IPS-18c (cell line): ENCODE data around the gene CDC14B.
"Not testable (repeated sequence)": the region's sequence is repeated elsewhere in the genome, so short reads cannot be mapped to it uniquely, and the experiment has no call there.

ENCODE experiments used
- H3K4me3 ChIP-seq: 2 replicates; pipeline ENCODE4 v1.7.0; 2013; ENCODE audit warnings: low read depth, mild to moderate bottlenecking, low read length, moderate library complexity; ENCODE audit not compliant: insufficient read depth
- H3K9me3 ChIP-seq: one replicate; pipeline ENCODE4 v1.6.1; 2013; ENCODE audit warnings: mild to moderate bottlenecking, low read length, moderate library complexity; ENCODE audit not compliant: control insufficient read depth, insufficient read depth

The CDC14B gene

GRCh38 chr9:96619491-96620180 is at the start of gene CDC14B:
Gene CDC14B, minus strand, starts transcription at chr9:96619843. Its CDS starts 465 bp downstream, at chr9:96619378.
- peak within 1 kb of the TSS; percentile 62 for H3K4me3 ChIP-seq

GRCh38 chr9:96668868-96669534 is 49.4 kb upstream of the CDC14B start:
- peaks cover 2% of the 10 kb centered on the region for H3K9me3 ChIP-seq

More at GRCh38 chr9:96619491-96620180, at the start of gene CDC14B:
- no peaks in the 10 kb centered on the region for H3K9me3 ChIP-seq

GRCh38 chr9:96667363-96667728 is 47.7 kb upstream of the CDC14B start:
- Histone ChIP-seq H3K4me3 (no peak overlapping the region), H3K9me3 (peaks cover 2% of the 10 kb centered on the region)

More at GRCh38 chr9:96668868-96669534, 49.4 kb upstream of the CDC14B start:
- H3K4me3 ChIP-seq: no peak overlapping the region

- H3K9me3 ChIP-seq, H3K4me3 ChIP-seq: not testable (repeated sequence)
Measured at GRCh38 chr9:96666653-96667362, 47.2 kb upstream of the CDC14B start.

DNA sequence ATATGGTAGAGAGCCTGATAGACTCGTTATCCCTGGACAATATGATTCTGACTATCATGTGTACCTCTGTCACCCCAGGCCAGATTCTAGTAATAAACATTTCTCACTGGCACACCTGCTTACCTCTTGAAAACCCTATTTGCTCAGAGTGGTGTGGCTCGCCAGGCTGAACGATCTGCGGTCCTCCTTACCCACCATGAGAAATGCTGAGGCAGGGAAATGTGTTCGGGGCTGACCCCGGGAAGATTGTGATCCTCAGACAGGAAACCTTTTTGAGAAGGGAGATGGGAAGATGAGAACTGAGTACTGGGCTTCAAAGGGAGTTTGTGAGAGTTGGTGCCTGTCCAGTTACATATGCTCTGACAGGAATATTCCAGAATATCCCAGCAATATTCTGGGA is 46.1 kb upstream of the CDC14B start:
- Histone ChIP-seq H3K9me3 (no peaks in the 10 kb centered on the region), H3K4me3 (no peak overlapping the region)

GRCh38 chr9:96663506-96664120 is 44.0 kb upstream of the CDC14B start:
- no peak overlapping the region for H3K4me3 ChIP-seq
- H3K9me3 ChIP-seq: no peaks in the 10 kb centered on the region

GRCh38 chr9:96661711-96662110 is 42.1 kb upstream of the CDC14B start:
- Histone ChIP-seq H3K9me3 (no peaks in the 10 kb centered on the region), H3K4me3 (no peak overlapping the region)

DNA sequence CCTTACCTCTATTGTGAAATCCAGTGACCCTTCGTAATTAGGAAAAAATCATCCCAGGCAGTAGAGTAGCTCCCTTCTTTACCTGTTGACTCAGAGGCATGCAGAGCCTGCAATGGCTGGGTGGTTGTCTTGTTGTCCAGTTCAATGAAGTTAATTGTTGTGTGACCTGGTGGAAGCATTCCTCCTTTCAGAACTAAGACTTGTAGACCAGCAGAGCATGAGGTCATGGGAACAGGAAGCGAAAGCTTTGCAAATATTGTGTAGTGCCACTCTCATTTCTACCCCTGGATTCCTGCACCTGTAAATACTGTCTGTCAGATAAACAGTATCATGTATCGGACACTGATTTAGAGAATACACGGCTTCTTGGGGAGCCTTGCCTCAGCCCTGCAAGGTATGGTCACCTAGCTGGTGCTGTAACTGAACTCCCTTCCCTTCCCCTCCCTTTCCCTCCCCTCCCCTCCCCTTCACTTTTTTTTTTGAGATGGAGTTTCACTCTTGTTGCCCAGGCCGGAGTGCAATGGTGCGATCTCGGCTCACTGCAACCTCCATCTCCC is 41.1 kb upstream of the CDC14B start:
- no peak overlapping the region for H3K4me3 ChIP-seq
- no peaks in the 10 kb centered on the region for H3K9me3 ChIP-seq

DNA sequence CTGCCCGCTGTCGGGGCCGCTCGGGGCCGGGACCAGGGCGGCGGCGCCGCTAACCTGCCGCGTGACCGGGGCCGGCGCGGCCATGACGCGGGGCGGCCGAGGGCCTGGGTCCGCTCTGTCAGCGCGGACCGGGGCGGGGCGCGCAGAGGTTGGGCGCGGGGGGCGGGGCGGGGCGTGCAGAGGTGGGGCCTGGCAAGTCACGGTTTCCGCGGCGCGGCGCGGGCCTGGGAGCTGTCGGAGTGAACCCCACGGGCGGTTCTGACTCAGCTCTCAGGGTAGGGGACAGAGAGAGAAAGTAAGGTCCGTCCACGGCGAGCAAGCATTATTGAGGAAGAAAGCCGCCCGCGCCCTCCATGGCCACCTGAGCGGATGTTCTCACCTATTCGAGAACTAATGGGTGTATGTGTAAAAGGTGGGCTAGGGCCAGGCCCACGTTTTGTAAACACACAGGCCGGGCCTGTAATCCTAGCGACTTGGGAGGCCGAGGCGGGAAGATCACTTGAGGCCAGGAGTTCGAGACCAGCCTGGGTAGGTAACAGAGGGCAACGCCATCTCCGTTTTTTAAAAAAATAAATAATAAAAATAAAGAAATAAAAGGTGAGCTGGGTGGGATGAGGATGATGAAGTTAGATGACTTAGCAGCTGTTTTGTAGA is 35.7 kb upstream of the CDC14B start, which contains the start of gene PRXL2C:
TSS of gene PRXL2C (minus strand) at position 120 of the 654 bp plus-strand sequence. CDS start at position 84, 36 bp downstream.
- H3K9me3 ChIP-seq: no peaks in the 10 kb centered on the region
- peak within 1 kb of the TSS; percentile 63 for H3K4me3 ChIP-seq

GRCh38 chr9:96654450-96655197 is 35.0 kb upstream of the CDC14B start:
- Histone ChIP-seq H3K4me3 (peak overlapping the region; percentile 59), H3K9me3 (no peaks in the 10 kb centered on the region)

DNA sequence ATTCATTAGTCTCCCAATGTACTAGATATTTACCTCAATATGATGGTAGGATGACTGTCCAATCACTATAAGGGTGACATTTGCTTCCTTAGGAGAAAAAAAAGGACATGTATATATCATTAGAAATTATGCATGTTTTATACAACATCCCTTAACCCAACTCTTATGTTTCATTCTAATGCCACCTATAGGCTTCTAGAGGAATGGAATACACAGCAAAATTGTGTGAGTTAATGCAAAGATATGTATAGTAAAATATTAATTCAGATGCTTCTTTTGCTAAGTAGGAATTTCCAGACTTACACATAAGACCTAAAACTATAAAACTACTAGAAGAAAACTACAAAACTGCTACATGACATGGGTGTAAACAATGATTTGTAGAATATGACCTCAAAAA is 32.0 kb upstream of the CDC14B start:
- Histone ChIP-seq H3K4me3 (no peak overlapping the region), H3K9me3 (no peaks in the 10 kb centered on the region)

- H3K4me3 ChIP-seq: no peak overlapping the region
- no peaks in the 10 kb centered on the region for H3K9me3 ChIP-seq
Measured at GRCh38 chr9:96649620-96650324, 30.1 kb upstream of the CDC14B start.

DNA sequence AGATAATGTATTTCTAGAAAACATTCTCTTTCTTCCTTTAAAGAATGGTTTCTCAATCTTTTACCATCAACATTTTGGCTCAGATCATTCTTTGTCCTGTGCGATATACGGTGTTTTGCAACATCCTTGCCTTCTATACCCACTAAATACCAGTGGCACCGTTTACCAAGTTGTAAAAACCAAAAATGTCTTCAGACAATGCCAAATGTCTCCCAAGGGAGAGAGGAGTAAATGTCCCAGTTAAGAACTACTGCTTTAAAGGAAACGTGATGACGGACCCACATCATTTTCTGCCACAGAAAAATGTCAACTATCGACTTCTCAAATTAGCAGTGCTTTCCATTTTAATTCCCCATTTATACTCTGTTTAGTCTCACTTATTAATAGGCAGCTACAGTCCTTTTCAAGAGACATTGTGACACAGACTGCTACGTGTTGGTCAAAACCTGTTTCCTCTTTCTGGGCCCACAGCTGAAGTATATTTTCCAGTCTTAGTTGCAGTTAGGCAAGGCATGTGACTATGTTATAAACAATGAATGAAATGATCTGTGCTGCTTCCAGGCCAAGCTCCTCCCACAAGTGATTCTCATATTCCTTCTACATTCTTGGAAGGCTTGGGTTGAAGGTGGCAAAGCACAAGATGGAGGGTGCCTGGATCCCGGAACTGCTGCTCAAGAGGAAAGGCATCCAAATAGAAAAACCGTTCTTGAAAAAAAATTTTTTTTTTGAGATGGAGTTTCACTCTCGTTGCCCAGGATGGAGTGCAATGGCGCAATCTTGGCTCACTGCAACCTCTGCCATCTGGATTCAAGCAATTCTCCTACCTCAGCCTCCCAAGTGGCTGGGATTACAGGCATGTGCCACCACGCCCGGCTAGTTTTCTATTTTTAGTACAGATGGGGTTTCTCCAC is 26.7 kb upstream of the CDC14B start:
- no peak overlapping the region for H3K4me3 ChIP-seq
- no peaks in the 10 kb centered on the region for H3K9me3 ChIP-seq

- H3K4me3 ChIP-seq: no peak overlapping the region
- H3K9me3 ChIP-seq: no peaks in the 10 kb centered on the region
Measured at GRCh38 chr9:96644137-96644536, 24.5 kb upstream of the CDC14B start.

GRCh38 chr9:96641514-96641913 is 21.9 kb upstream of the CDC14B start:
- no peak overlapping the region for H3K4me3 ChIP-seq

More at GRCh38 chr9:96641514-96641913, 21.9 kb upstream of the CDC14B start:
- H3K9me3 ChIP-seq: no peaks in the 10 kb centered on the region
